Transverse colon (tissue), 4 donors: ENCODE data around the gene USP51. TPM values are rescaled to one million over a fixed set of nuclear protein-coding genes. Genes with fewer than 3 reads are reported as not detected.
A peak's percentile ranks its signal among the peaks of the same experiment; 100 is the strongest.
"Not testable (repeated sequence)": the region's sequence is repeated elsewhere in the genome, so short reads cannot be mapped to it uniquely, and the experiment has no call there.

ENCODE experiments used
- DNase-seq: peaks from one replicate; pipeline ENCODE4 v3.0.0-alpha.2; 2019
- H3K27ac ChIP-seq, 4 donors: fragments of 200-600 bp; sonication (generic); 2 replicates each; pipeline ENCODE4 v1.5.1; 2016 to 2018; ENCODE audit warnings: inconsistent platforms in 4 of 4
- H3K27me3 ChIP-seq: fragments of 200-600 bp; sonication (generic); 2 replicates; pipeline ENCODE4 v1.5.1; 2017; ENCODE audit warnings: inconsistent platforms
- H3K36me3 ChIP-seq, 4 donors: fragments of 200-600 bp; sonication (generic); 2 replicates each; pipeline ENCODE4 v1.5.1; 2017 to 2019; ENCODE audit warnings: inconsistent platforms in 4 of 4
- H3K4me1 ChIP-seq, 4 donors: fragments of 200-600 bp; sonication (generic); 2 replicates each; pipeline ENCODE4 v1.5.1; 2017 to 2020; ENCODE audit warnings: inconsistent platforms in 4 of 4
- H3K4me3 ChIP-seq, 4 donors: fragments of 200-600 bp; sonication (generic); 1 replicate in 1 of 4; 2 replicates in 3 of 4; pipeline versions ENCODE4 v1.5.1 to v1.6.1; 2017 to 2019; ENCODE audit warnings: inconsistent platforms in 4 of 4
- H3K9me3 ChIP-seq, 2 donors: fragments of 200-600 bp; sonication (generic); 2 replicates each; pipeline ENCODE4 v1.5.1; 2017 to 2019; ENCODE audit warnings: inconsistent platforms in 2 of 2
- CTCF ChIP-seq, 5 experiments: fragments of 200-600 bp in 3 of 5; fragments of 450-650 bp in 2 of 5; sonication (generic) in 3 of 5; IDR thresholded peaks; 1 replicate in 2 of 5; 2 replicates in 3 of 5; pipeline ENCODE4 v1.5.1; 2016 to 2017; ENCODE audit warnings: antibody characterized with exemption in 5 of 5, inconsistent platforms in 3 of 5, mild to moderate bottlenecking in 2 of 5, moderate library complexity in 1 of 5
- EP300 ChIP-seq: sonication (generic); formaldehyde crosslinking; IDR thresholded peaks from one replicate; pipeline ENCODE4 v1.6.1; 2017; ENCODE audit warnings: antibody characterized with exemption, low read depth
- POLR2A ChIP-seq: fragments of 450-650 bp; IDR thresholded peaks from one replicate; pipeline ENCODE4 v1.6.1; 2016; ENCODE audit warnings: antibody characterized with exemption, mild to moderate bottlenecking, moderate library complexity
- POLR2AphosphoS5 ChIP-seq, 3 donors: sonication (generic); formaldehyde crosslinking; IDR thresholded peaks; one replicate each; pipeline ENCODE4 v1.6.1; 2016; ENCODE audit warnings: antibody characterized with exemption in 3 of 3
- WGBS, 2 donors: methylation state at CpG; one replicate each; pipeline ENCODE4 v1.1.5; 2018; ENCODE audit warnings: low coverage in 1 of 2; 5-methylcytosine and 5-hydroxymethylcytosine counted together
- in situ Hi-C, 4 donors: fragments of 200-750 bp; cut with MboI; loops; one replicate each; pipeline versions ENCODE4 v1.15.0 to v1.15.1; 2017; ENCODE audit warnings: low sequenced_read_pairs in 3 of 4, low pct_ligation_motif_present in 1 of 4, low pct_unique_long_range_greater_than_20kb in 1 of 4
- intact Hi-C: fragments of 100-400 bp; cut with DNase I; formaldehyde crosslinking; loops from one replicate; pipeline ENCODE4 v1.15.1; 2023; ENCODE audit warnings: low total_unique reads
- small RNA-seq, 4 donors: library from RNA; depleted of rRNA; stranded (forward); fragments of <200 nt; gene quantifications; one replicate each; pipeline ENCODE3, GENCODE V24; 2016
- total RNA-seq, 4 donors: library from RNA; depleted of rRNA; stranded (reverse); fragments of >200 nt; gene quantifications; one replicate each; pipeline ENCODE4 v1.1.0, GENCODE V29; 2016

Gene USP51
- total RNA-seq, 4 donors from 2014 or later: 0.64 to 0.68 TPM; not detected in 2

GRCh38 chrX:55451626-55451989 lies 38.0 kb downstream of the USP51 start:
- in situ Hi-C loops: no loop called here
- intact Hi-C loops: no loop called here
- WGBS, 2 donors: 36% methylated on average over 11 of the region's 11 CpGs; no CpG with 5 or more reads in 1 of the 2 donors
- TF ChIP-seq POLR2A (no peak), EP300 (no peak), POLR2AphosphoS5 (IDR thresholded peaks at IDR 0.05) (no peak), CTCF (IDR thresholded peaks at IDR 0.05) (no peak)
- peak overlapping the region; percentile 87 to 92 (median 88) for H3K27ac ChIP-seq
- no peaks in the 10 kb centered on the region for H3K27me3 ChIP-seq
- H3K9me3 ChIP-seq: no peaks in the 10 kb centered on the region
- no peaks in the 10 kb centered on the region for H3K36me3 ChIP-seq
- H3K4me1 ChIP-seq: no peaks in the 10 kb centered on the region
- peak overlapping the region; percentile 8 to 68 (median 52) for H3K4me3 ChIP-seq
- no peak for DNase-seq

GRCh38 chrX:55451141-55451540 lies 38.5 kb downstream of the USP51 start:
- Histone ChIP-seq H3K27ac (peak overlapping the region in 3 of 4 donors; percentile 87 to 92 (median 88)), H3K9me3 (no peaks in the 10 kb centered on the region), H3K36me3 (no peaks in the 10 kb centered on the region), H3K4me3 (peak overlapping the region in 1 of 4 donors; percentile 68), H3K27me3 (no peaks in the 10 kb centered on the region), H3K4me1 (no peaks in the 10 kb centered on the region)
- intact Hi-C loops (no loop called here), in situ Hi-C loops (no loop called here)
- 55 to 80% methylated on average over 1 to 2 of the region's 2 CpGs for WGBS, 2 donors
- no peak for TF ChIP-seq POLR2AphosphoS5 (IDR thresholded peaks at IDR 0.05)
- TF ChIP-seq EP300: no peak
- no peak for TF ChIP-seq POLR2A
- TF ChIP-seq CTCF (IDR thresholded peaks at IDR 0.05): no peak
- no peak for DNase-seq

- Histone ChIP-seq H3K4me1 (no peaks in the 10 kb centered on the region), H3K27ac (no peak overlapping the region), H3K9me3 (no peaks in the 10 kb centered on the region), H3K27me3 (no peaks in the 10 kb centered on the region), H3K36me3 (no peaks in the 10 kb centered on the region), H3K4me3 (no peak overlapping the region)
- in situ Hi-C loops (no loop called here), intact Hi-C loops (no loop called here)
- 43% methylated on average over 5 of the region's 5 CpGs; no CpG with 5 or more reads in 1 of the 2 donors for WGBS, 2 donors
- no peak for DNase-seq
- TF ChIP-seq CTCF (IDR thresholded peaks at IDR 0.05): no peak
- no peak for TF ChIP-seq EP300
- no peak for TF ChIP-seq POLR2AphosphoS5 (IDR thresholded peaks at IDR 0.05)
- TF ChIP-seq POLR2A: no peak
Measured at GRCh38 chrX:55450259-55450658, 39.4 kb downstream of the USP51 start.

GRCh38 chrX:55443468-55443867 lies 46.2 kb downstream of the USP51 start:
- H3K27ac ChIP-seq, H3K36me3 ChIP-seq, H3K4me3 ChIP-seq, H3K4me1 ChIP-seq, intact Hi-C loops, H3K9me3 ChIP-seq, in situ Hi-C loops, DNase-seq, H3K27me3 ChIP-seq: not testable (repeated sequence)
- 63% methylated on average over 5 of the region's 5 CpGs; no CpG with 5 or more reads in 1 of the 2 donors for WGBS, 2 donors

Small RNAs within 50 kb of the gene (small RNA-seq; reads per million reads assigned to genes)
- 0 reads per million in 4 donors for gene MIR4536-2

Other genes starting within 250 kb of the USP51 start
- gene PAGE3, start 224.9 kb downstream of the USP51 start, total RNA-seq: not detected
- gene MAGEH1, start 37.7 kb downstream of the USP51 start, total RNA-seq: 10 to 100 TPM in 1 of 4 donors, 1 to 10 TPM in 3; 3.0 to 10.6 (median 7.1) TPM
- not detected for gene FOXR2, start 133.6 kb upstream of the USP51 start, total RNA-seq
- 10 to 100 TPM in 2 of 4 donors, 1 to 10 TPM in 2; 2.2 to 16.7 (median 8.9) TPM for gene RRAGB, start 227.9 kb upstream of the USP51 start, total RNA-seq